Breast epithelium (tissue), 3 donors: ENCODE measurements around the gene DUSP16.

Experiments
- CTCF ChIP-seq, 3 donors: fragments of 450-650 bp; IDR thresholded peaks; one replicate each; pipeline ENCODE4 v1.5.1; 2016 to 2017; ENCODE audit warnings: antibody characterized with exemption in 3 of 3, mild to moderate bottlenecking in 3 of 3, moderate library complexity in 3 of 3
- POLR2A ChIP-seq: fragments of 450-650 bp; IDR thresholded peaks from one replicate; pipeline ENCODE4 v1.6.1; 2016; ENCODE audit warnings: antibody characterized with exemption, mild to moderate bottlenecking, moderate library complexity
- POLR2AphosphoS5 ChIP-seq, 3 donors: sonication (generic); formaldehyde crosslinking; IDR thresholded peaks; one replicate each; pipeline ENCODE4 v1.6.1; 2017; ENCODE audit warnings: antibody characterized with exemption in 3 of 3

GRCh38 chr12:12461923-12462315 lies 100.7 kb downstream of the DUSP16 start:
- TF ChIP-seq CTCF (IDR thresholded peaks at IDR 0.05), result no peak
- TF ChIP-seq POLR2A, result no peak
- no peak for TF ChIP-seq POLR2AphosphoS5 (IDR thresholded peaks at IDR 0.05)
